Measurements from ENCODE around the gene KDM2A. TPM values are rescaled to one million over a fixed set of nuclear protein-coding genes. Genes with fewer than 3 reads are reported as not detected.

Gene KDM2A
- total and polyA plus RNA-seq, 2 experiments from 2014 or later = 25.0 to 54.1 TPM

DNA sequence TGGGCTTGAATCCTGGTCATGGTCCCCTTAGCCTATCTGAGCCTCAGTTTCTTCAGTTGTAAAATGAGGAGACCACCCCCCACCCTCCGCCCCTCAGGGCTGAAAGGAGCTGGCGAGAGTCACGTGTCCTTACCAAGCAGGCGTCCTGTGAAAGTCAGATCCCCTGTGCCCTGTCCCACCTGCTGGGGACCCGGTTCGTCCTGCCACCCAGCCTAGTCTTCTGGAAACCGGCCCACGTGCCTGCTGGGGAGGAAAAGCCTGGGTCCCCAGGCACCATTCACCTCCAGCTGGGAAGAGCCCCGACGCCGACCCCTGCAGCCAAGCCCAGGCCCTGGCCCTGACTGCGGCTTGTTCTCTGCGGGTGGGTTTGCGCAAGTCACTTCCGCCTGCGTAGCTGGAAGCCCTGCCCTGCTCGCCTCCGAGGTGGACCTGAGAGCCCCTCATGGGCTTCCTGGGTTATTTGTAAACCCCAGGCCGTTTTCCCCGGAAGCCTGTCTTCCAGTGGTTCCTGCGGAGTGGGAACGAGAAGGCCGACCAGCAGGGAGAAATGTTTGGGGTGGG is 183.6 kb downstream of the KDM2A start:
- ATAC-seq = peak; percentile 69
- 0 out of 2 replicates have a peak overlapping the region, but pooled peaks have one; percentile 36 for H3K27ac Mint-ChIP-seq

GRCh38 chr11:67303132-67303834 is 184.2 kb downstream of the KDM2A start, which contains the start of gene SSH3:
Gene SSH3 (plus strand): TSS chr11:67303530. CDS start chr11:67303626, 96 bp downstream.
- H3K27me3 ChIP-seq (ENCODE audit: insufficient read depth) = no peaks in the 10 kb centered on the region
- ATAC-seq = peak; percentile 84
- H2AFZ ChIP-seq = peak within 1 kb of the TSS; percentile 90
- peak within 1 kb of the TSS; percentile 96 for H3K4me2 ChIP-seq
- H3K27me3 Mint-ChIP-seq (ENCODE audit: insufficient read depth, low read depth, poor library complexity) = peaks cover 11% of the 10 kb centered on the region
- peaks cover 3% of the 10 kb centered on the region; the same call in 1 of the 3 replicates for H3K4me1 Mint-ChIP-seq
- peak within 1 kb of the TSS; percentile 85 for H3K27ac ChIP-seq (ENCODE audit: low read depth)
- H3F3A ChIP-seq (replicated peaks; ENCODE audit: low read depth) = peaks cover 4% of the 10 kb centered on the region; the same call in 1 of the 2 replicates
- no peaks in the 10 kb centered on the region for H3K79me2 ChIP-seq (replicated peaks; ENCODE audit: insufficient read depth)
- no peaks in the 10 kb centered on the region for H3K9me3 Mint-ChIP-seq
- H3K36me3 ChIP-seq (ENCODE audit: insufficient read depth) = no peaks in the 10 kb centered on the region
- 0 out of 2 replicates have a peak within 1 kb of the TSS, but pooled peaks have one; percentile 36 for H3K27ac Mint-ChIP-seq
- TF ChIP-seq POLR2AphosphoS5 (IDR thresholded peaks at IDR 0.05; ENCODE audit: low read depth) = peak; percentile 29; the same call in 1 of the 2 replicates
- TF ChIP-seq CREB1 (CRISPR knock-in tag; IDR thresholded peaks at IDR 0.05; ENCODE audit: low read depth) = no peak
- peak; percentile 92 for DNase-seq (ENCODE audit: low spot score)
- H3K4me3 Mint-ChIP-seq = peak within 1 kb of the TSS; percentile 75
- H3K9me2 ChIP-seq (ENCODE audit: insufficient read depth) = no peaks in the 10 kb centered on the region
- peak within 1 kb of the TSS; percentile 87 for H3K4me3 ChIP-seq
- peaks cover 5% of the 10 kb centered on the region; the same call in 2 of the 3 replicates for H3K36me3 Mint-ChIP-seq (ENCODE audit: low read depth)
- peaks cover 15% of the 10 kb centered on the region; the same call in 1 of the 2 replicates for H3K4me1 ChIP-seq (ENCODE audit: insufficient read depth)
- no peaks in the 10 kb centered on the region for H4K20me1 ChIP-seq (replicated peaks; ENCODE audit: insufficient read depth)

More for the DNA sequence above, 183.6 kb downstream of the KDM2A start:
- H3K4me1 Mint-ChIP-seq = peaks cover 3% of the 10 kb centered on the region; the same call in 1 of the 3 replicates
- no peaks in the 10 kb centered on the region for H3K9me3 Mint-ChIP-seq
- Histone ChIP-seq H3K27me3 (ENCODE audit: insufficient read depth) (no peaks in the 10 kb centered on the region), H2AFZ (peak overlapping the region; percentile 84; the same call in 1 of the 2 replicates), H3K4me3 (peak overlapping the region; percentile 87), H3K9me2 (ENCODE audit: insufficient read depth) (no peaks in the 10 kb centered on the region), H3K79me2 (replicated peaks; ENCODE audit: insufficient read depth) (no peaks in the 10 kb centered on the region), H3F3A (replicated peaks; ENCODE audit: low read depth) (peaks cover 4% of the 10 kb centered on the region; the same call in 1 of the 2 replicates), H3K4me2 (peak overlapping the region; percentile 96), H3K36me3 (ENCODE audit: insufficient read depth) (no peaks in the 10 kb centered on the region), H3K27ac (ENCODE audit: low read depth) (peak overlapping the region; percentile 85), H3K4me1 (ENCODE audit: insufficient read depth) (peaks cover 15% of the 10 kb centered on the region; the same call in 1 of the 2 replicates), H4K20me1 (replicated peaks; ENCODE audit: insufficient read depth) (no peaks in the 10 kb centered on the region)
- peak overlapping the region; percentile 75 for H3K4me3 Mint-ChIP-seq
- peak; percentile 85 for DNase-seq (ENCODE audit: low spot score)
- peaks cover 13% of the 10 kb centered on the region for H3K27me3 Mint-ChIP-seq (ENCODE audit: insufficient read depth, low read depth, poor library complexity)
- TF ChIP-seq POLR2AphosphoS5 (IDR thresholded peaks at IDR 0.05; ENCODE audit: low read depth) = 0 out of 2 replicates have a peak, but pooled peaks have one; percentile 53
- TF ChIP-seq, protein P1, sequence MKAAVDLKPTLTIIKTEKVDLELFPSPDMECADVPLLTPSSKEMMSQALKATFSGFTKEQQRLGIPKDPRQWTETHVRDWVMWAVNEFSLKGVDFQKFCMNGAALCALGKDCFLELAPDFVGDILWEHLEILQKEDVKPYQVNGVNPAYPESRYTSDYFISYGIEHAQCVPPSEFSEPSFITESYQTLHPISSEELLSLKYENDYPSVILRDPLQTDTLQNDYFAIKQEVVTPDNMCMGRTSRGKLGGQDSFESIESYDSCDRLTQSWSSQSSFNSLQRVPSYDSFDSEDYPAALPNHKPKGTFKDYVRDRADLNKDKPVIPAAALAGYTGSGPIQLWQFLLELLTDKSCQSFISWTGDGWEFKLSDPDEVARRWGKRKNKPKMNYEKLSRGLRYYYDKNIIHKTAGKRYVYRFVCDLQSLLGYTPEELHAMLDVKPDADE (IDR thresholded peaks at IDR 0.05) = no peak
- TF ChIP-seq CREB1 (CRISPR knock-in tag; IDR thresholded peaks at IDR 0.05; ENCODE audit: low read depth) = no peak
- TF ChIP-seq, protein P2, sequence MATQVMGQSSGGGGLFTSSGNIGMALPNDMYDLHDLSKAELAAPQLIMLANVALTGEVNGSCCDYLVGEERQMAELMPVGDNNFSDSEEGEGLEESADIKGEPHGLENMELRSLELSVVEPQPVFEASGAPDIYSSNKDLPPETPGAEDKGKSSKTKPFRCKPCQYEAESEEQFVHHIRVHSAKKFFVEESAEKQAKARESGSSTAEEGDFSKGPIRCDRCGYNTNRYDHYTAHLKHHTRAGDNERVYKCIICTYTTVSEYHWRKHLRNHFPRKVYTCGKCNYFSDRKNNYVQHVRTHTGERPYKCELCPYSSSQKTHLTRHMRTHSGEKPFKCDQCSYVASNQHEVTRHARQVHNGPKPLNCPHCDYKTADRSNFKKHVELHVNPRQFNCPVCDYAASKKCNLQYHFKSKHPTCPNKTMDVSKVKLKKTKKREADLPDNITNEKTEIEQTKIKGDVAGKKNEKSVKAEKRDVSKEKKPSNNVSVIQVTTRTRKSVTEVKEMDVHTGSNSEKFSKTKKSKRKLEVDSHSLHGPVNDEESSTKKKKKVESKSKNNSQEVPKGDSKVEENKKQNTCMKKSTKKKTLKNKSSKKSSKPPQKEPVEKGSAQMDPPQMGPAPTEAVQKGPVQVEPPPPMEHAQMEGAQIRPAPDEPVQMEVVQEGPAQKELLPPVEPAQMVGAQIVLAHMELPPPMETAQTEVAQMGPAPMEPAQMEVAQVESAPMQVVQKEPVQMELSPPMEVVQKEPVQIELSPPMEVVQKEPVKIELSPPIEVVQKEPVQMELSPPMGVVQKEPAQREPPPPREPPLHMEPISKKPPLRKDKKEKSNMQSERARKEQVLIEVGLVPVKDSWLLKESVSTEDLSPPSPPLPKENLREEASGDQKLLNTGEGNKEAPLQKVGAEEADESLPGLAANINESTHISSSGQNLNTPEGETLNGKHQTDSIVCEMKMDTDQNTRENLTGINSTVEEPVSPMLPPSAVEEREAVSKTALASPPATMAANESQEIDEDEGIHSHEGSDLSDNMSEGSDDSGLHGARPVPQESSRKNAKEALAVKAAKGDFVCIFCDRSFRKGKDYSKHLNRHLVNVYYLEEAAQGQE (IDR thresholded peaks at IDR 0.05; ENCODE audit: unreplicated experiment) = no peak
- H3K36me3 Mint-ChIP-seq (ENCODE audit: low read depth) = peaks cover 6% of the 10 kb centered on the region; the same call in 2 of the 3 replicates

Data from GM23338 (cell line).